Myocyte (in vitro differentiated cells): ENCODE results near the gene RSPRY1. TPM values are rescaled to one million over a fixed set of nuclear protein-coding genes. Genes with fewer than 3 reads are reported as not detected.

ENCODE experiments used
- DNase-seq: peaks from one replicate; pipeline ENCODE4 v3.0.0-alpha.2; 2012; ENCODE audit warnings: low read depth
- total RNA-seq: library from RNA; depleted of rRNA; stranded (reverse); fragments of >200 nt; gene quantifications from 2 replicates; pipeline ENCODE4 v1.2.3, GENCODE V29; 2014

The RSPRY1 gene
- total RNA-seq, 1 donor from 2014 or later = 42.1 TPM

- DNase-seq = no peak
Measured at GRCh38 chr16:57152096-57153093, 33.7 kb upstream of the RSPRY1 start.

- DNase-seq = no peak
Measured at GRCh38 chr16:57153841-57154240, 32.3 kb upstream of the RSPRY1 start.

DNA sequence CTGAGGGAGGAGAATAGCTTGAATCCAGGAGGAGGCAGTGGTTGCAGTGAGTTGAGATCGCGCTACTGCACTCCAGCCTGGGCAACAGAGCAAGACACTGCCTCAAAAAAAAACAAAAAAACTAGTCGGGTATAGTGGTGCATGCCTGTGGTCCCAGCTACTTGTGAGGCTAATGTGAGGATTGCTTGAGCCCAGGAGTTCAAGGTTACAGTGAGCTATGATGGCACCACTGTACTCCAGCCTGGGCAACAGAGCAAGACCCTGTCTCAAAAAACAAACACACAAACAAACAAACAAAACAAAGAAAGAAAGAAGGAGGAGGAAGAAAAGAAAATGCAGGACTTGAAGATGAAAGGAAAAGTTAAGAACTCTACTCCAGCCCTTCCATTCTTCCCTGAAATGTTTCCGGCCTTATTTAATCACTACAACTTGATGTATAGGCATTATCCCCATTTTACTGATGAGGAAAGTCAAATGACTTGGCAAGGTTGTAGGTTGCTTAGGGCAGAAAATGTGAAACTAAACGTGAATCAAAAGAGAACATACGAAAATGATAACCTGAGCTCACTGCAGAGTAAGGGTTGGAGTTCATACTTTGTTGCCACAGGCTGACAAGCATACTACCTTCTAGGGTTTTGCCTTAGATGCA is 30.3 kb upstream of the RSPRY1 start:
- DNase-seq = no peak

GRCh38 chr16:57156351-57156703 is 29.8 kb upstream of the RSPRY1 start:
- no peak for DNase-seq

DNA sequence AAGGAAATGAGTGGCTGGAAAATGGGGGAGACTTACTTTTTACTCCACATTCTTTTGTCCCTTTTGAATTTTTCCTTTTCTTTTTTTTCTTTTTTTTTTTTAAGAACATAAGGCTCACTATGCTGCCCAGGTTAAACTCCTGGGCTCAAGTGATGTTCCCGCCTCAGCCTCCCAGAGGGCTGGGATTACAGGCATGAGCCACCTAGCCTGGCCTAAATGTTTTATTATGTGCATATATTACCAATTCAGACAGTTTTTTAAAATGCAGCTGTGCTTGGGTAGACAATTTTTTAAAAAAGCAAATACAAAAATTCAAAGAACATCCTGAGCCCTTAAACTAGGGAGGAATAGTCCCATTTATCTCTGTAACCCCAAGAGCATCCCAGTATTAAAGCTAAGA is 28.6 kb upstream of the RSPRY1 start:
- DNase-seq = no peak

DNA sequence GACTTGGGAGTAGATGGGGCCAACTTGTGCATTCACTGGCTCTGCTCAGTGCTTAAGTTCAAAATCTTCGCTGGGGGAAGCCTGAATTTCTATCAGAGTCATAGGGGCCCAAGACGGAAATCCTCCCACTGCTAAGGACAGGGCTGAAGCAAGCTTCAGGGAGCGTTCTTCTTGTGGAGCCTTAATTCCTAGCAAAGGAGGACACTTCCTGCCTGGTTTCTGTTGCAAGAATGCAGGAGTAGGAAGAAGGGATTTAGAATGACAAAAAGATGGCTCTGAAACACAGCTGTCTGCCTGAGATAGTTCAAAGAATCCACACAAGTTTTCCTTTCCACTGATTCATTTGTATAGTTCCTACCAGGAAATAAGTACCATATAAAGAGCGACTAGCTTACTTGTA is 26.7 kb upstream of the RSPRY1 start:
- no peak for DNase-seq

DNA sequence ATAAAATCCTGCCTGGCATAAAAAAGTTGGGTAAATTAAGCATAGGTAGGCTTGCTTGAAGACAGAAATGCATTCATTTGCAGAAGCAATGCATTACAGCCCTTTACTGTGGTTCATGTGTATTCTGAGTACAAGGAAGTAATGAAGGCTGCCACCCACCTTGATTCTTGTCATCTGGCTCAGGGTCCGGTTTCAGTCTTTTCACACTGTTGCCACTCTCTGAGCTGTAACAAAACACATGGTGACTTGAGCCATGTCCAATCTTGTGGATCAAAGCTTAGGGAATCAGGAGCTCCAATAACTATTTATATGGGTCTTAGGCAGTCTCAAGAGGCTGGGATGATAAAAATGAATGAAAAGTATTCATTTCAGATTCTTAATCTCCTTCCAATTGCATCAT is 22.3 kb upstream of the RSPRY1 start:
- no peak for DNase-seq

GRCh38 chr16:57165483-57165882 is 20.6 kb upstream of the RSPRY1 start:
- no peak for DNase-seq

GRCh38 chr16:57165938-57166337 is 20.2 kb upstream of the RSPRY1 start:
- DNase-seq = no peak

GRCh38 chr16:57166451-57166850 is 19.7 kb upstream of the RSPRY1 start:
- DNase-seq = no peak

DNA sequence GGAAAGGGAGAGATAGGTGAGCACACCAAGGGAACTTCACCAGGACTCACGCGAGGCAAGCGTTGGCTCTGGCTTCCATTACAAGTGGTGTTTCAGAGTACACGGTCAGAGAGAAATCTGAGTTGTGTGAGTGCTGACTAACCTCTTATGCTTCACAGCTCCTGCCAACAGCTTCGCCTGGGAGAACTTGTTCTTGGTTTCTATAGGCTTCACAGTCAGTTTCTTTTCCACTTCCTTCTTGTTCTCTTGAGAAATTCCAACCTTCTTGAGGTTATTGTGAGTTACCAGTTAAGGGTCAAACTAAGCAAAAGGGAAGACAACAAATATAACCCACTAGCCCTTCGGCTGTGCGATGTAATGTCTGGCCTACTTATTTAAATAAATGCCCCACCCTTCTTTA is 19.2 kb upstream of the RSPRY1 start:
- no peak for DNase-seq

DNA sequence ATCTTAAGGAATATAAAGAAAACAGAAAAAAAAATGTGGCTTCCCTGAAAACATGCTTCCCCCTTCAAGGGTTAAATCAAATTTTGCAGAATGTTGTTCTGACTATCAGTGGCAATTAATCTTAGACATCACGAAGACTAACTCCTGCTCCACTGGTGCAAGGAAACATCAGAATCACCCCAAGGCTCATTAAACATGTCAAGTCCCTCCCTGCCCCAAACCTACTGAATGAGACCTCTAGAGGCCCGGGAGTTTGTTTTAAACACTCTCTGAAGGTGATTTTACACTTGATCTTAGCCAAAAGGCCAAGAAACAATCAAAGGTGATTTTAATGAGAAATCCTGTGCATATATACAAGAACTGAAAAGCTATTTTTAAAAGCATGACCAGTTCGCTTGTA is 18.6 kb upstream of the RSPRY1 start:
- DNase-seq = no peak

- DNase-seq = peak; percentile 56
Measured at GRCh38 chr16:57167953-57168352, 18.2 kb upstream of the RSPRY1 start.

DNA sequence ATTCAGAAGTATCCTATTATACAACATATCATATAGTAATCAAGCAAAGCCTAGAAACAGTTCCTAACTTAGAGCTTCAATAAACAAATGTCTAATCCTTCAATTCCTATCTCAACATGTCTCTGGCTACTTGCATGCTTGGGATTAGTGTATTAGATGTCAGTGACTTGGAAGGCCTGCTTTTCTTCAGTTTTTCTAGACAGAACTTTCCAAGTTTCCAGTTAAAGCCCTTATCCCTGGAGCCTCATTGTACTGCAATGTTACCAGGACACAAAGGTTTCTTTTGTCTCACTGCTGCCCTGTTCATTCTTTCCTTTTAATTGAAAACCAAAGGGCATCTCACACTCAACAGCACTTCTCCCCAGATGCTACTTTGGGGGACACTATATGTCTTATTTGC is 16.8 kb upstream of the RSPRY1 start:
- no peak for DNase-seq

- DNase-seq = no peak
Measured at GRCh38 chr16:57172721-57173290, 13.3 kb upstream of the RSPRY1 start.

DNA sequence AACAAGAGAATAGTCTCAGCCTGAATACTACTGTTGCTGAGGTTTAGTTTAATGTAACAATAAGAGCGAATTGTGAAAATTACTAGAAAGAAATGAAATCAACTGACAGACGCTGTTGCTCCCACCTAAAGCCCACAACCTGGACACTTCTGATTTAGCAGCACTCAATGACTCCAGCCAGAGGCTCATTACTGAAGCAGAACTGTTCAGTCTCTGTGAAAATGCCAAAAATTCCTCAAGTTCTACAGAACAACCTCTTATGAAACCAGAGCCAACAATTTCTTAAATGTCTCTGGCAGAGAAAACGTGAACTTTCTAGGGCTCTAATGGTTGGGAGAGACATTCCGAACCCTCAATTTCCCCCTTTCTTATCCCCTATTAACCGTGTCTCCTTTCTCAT is 10.2 kb upstream of the RSPRY1 start:
- no peak for DNase-seq

GRCh38 chr16:57178196-57178595 is 7.9 kb upstream of the RSPRY1 start:
- no peak for DNase-seq

- DNase-seq = no peak
Measured at GRCh38 chr16:57178793-57179212, 7.3 kb upstream of the RSPRY1 start.

- DNase-seq = no peak
Measured at GRCh38 chr16:57179215-57179828, 6.8 kb upstream of the RSPRY1 start.

DNA sequence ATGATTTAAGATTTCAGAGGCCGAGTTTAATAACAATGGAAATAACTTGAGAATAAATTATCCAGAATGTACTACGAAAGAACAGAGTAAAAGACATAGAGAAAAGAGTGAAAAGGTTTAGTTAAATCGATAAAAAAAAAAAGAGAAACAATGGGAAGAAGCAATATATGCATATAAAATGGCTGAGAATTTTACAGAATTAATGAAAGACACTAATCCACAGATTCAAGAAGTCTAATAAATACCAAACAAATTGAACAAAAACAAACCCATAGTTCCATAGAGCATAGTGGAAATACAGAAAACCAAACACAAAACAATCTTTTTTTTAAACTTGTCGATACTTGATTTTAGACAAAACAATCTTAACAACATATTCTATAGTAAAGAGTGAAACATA is 2.0 kb upstream of the RSPRY1 start:
- no peak for DNase-seq

DNA sequence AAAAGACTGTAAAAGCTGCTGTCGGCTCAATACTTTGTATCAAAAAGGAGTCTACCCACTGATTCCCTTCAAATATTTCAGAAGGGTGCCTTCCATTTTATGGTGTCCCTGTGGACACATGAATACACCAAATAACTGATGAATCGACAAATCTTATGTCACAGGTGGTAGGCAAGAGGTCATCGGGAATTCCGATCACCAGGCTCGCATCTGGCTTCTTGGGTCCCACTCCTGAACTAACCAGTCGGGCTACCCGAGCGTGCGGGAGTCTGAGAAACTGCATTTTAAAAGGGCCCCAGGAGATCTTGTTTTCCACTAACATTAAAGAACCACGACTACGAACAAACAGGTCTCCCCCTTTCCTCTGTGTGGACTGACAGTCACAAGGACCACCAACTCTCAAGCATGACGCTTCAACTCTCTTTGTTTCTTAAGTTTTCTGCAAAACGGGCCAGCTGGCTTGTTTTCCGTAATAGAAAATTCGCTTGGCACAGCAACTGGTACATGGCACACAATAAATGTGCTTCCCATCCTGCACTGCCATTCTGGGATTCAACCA is 1.2 kb upstream of the RSPRY1 start:
- no peak for DNase-seq
